GM18498 (cell line): ENCODE measurements around the gene SNAP47.
"Not testable (repeated sequence)": the region's sequence is repeated elsewhere in the genome, so short reads cannot be mapped to it uniquely, and the experiment has no call there.

Experiments
- ATAC-seq: cut with Tn5 transposase; IDR thresholded peaks from one replicate; pipeline ENCODE4 v1.9.1; 2021; ENCODE audit warnings: mild to moderate bottlenecking, moderate library complexity; ENCODE audit not compliant: unreplicated experiment

SNAP47 gene, protein sequence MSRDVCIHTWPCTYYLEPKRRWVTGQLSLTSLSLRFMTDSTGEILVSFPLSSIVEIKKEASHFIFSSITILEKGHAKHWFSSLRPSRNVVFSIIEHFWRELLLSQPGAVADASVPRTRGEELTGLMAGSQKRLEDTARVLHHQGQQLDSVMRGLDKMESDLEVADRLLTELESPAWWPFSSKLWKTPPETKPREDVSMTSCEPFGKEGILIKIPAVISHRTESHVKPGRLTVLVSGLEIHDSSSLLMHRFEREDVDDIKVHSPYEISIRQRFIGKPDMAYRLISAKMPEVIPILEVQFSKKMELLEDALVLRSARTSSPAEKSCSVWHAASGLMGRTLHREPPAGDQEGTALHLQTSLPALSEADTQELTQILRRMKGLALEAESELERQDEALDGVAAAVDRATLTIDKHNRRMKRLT

GRCh38 chr1:227734856-227735538, at the start of gene SNAP47, which contains the start of gene JMJD4:
Gene SNAP47 (plus strand): TSS chr1:227735435. CDS start chr1:227747737, 12,302 bp downstream.
Gene JMJD4 (minus strand): TSS chr1:227735302. CDS start chr1:227735273, 29 bp downstream.
- peak; percentile 95 for ATAC-seq

GRCh38 chr1:227685807-227686206, 49.4 kb upstream of the SNAP47 start:
- no peak for ATAC-seq

DNA sequence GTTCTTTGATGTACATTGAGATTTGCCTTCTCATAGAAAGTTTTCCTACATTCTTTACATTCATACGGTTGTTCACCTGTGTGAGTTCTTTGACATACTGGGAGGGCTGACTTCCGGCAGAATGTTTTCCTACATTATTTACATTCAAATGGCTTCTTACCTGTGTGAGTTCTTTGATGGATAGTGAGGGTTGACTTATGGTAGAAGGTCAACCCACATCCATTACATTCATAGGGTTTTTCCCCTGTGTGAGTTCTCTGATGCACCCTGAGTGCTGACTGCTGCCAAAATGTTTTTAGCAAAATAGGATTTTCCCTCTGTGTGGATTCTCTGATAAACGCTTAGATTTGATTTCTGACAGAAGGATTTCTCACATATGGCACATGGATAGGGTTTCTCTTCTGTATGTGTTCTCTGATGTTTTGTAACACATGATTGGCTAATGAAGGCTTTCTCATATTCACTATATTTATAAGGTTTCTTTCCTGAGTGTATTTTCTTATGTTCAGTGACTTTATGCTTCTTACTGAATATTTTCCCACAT, 37.8 kb upstream of the SNAP47 start:
- no peak for ATAC-seq

- not testable (repeated sequence) for ATAC-seq
Measured at GRCh38 chr1:227701631-227702030, 33.6 kb upstream of the SNAP47 start.

- ATAC-seq = no peak
Measured at GRCh38 chr1:227707846-227708245, 27.4 kb upstream of the SNAP47 start.

GRCh38 chr1:227709451-227709850, 25.8 kb upstream of the SNAP47 start:
- ATAC-seq = no peak

DNA sequence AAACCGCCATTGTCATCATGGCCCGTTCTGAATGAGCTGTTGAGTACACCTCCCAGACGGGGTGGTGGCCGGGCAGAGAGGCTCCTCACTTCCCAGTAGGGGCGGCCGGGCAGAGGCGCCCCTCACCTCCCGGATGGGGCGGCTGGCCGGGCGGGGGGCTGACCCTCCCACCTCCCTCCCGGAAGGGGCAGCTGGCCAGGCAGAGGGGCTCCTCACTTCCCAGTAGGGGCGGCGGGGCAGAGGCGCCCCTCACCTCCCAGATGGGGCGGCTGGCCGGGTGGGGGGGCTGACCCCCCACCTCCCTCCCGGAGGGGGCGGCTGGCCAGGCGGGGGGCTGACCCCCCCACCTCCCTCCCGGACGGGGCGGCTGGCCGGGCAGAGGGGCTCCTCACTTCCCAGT, 24.8 kb upstream of the SNAP47 start:
- not testable (repeated sequence) for ATAC-seq

GRCh38 chr1:227712648-227713047, 22.6 kb upstream of the SNAP47 start:
- peak; percentile 45 for ATAC-seq

DNA sequence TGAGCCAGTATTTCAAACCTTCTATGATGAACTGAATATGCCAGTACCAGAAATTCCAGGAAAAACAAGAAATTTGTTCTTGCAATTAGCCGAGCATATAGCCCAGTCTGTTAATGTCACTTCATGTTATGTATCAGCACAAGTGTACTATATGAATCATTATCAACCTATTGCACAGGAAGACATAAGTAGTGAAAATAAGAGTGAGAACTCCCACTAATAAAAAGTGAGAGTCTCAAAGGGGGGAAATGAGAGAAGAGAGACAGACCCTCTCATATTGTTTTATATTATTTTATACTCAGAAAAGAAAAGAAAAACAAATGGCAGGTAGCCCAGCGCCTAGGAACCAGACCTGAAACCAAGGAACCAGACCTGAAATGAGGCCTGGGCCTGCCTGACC, 16.3 kb upstream of the SNAP47 start:
- ATAC-seq = no peak

DNA sequence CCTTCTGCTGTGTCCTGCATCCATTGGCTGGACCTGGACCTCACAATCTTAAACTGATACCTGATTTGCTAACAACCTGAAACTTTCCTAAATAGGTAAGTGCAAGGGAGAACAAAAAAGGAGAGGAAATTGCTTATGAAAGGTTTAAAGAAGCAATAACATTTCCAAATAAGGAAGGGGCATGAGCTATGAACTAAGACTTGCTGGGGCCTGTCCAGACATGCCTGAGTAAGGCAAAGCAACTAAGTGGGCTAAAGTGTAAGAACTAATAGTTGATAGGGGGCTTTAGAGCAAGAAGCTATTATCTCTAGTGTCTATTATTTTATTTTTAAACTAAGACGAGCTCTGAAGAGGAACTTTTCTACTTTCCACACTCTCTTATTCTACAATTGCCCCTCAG, 11.8 kb upstream of the SNAP47 start:
- no peak for ATAC-seq

- ATAC-seq = no peak
Measured at GRCh38 chr1:227725046-227725445, 10.2 kb upstream of the SNAP47 start.

DNA sequence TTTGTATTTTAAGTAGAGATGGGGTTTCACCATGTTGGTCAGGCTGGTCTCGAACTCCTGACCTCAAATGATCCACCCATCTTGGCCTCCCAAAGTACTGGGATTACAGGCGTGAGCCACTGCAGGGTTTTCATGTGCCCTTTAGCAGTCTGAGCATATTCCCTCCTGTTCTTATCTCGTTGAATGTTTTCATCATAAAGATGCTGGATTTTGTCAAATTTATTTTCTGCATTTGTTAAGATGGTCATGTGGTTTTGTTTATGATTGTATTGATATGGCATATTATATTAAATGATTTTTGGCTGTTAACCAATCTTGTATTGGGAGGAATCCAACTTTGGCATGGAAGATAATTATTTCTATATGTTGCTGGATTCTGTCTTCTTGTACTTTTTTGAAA, 8.9 kb upstream of the SNAP47 start:
- no peak for ATAC-seq

DNA sequence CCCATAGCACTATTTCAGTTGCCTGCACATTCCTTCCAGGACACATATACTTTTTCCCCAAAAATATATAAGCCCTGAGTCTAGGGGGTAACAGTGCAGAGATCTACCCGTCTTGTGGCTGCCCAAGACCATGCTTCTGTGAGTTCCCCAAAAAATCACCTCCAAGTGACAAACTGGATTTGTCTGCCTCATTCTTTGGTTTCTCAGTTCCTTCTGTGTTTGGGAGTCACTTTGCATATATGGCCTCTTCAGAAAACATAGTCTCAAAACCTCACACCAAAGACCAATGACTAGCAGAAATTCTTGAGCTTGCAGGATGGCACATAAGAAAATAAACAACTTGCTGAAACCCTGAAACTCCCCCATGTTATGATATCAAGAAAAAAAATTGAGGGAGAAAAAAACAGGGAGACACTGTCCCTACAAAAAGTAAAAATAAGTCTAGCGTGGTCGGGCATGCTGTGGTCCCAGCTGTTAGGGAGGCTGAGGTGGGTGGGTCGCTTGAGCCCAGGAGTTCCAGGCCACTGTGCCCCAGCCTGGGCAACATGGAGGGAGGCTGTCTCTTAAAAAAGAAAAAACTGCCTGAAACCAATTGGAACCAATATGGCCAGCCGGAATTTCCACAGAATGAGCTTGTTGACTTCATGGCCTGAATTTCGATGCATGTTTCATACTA, 8.2 kb upstream of the SNAP47 start:
- no peak for ATAC-seq

- peak; percentile 48 for ATAC-seq
Measured at GRCh38 chr1:227728059-227728891, 7.0 kb upstream of the SNAP47 start.

GRCh38 chr1:227728892-227729143, 6.4 kb upstream of the SNAP47 start:
- no peak for ATAC-seq

DNA sequence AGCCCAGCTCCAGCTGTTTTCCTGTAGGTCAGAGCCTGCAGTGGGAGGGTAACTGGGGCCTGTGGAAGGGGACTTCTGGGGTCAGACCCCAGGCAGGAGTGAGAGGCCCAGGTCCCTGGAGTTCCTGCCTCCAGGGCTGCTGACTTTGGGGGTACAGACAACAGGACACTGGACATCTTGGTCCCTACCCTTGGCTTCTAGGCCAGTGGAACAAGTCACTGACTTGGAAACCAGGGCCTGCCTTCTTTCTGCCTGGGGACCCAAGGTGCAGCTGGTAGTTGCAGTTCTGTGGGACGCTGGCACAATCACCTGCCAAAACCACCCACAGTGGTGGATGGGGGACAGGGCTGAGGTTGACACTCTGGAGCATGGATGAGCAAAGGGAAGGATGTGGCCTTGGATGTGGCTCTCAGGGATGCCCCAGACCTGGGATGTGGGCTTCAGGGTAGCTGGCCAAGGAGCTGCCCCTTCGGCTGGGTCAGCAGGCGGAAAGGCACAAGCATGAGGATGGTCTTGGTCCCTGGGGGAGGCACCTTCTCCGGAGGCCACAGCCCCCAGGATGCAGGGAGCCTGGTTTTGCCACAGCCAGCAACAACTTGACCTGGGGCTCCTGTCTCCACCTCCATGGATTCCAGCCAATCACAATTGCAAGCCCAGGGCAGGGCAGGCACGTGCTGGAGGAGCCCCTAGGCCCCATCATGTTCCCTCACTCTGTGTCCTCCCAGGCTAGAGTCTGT, 5.9 kb upstream of the SNAP47 start:
- ATAC-seq = no peak

GRCh38 chr1:227729881-227730629, 5.2 kb upstream of the SNAP47 start:
- no peak for ATAC-seq

DNA sequence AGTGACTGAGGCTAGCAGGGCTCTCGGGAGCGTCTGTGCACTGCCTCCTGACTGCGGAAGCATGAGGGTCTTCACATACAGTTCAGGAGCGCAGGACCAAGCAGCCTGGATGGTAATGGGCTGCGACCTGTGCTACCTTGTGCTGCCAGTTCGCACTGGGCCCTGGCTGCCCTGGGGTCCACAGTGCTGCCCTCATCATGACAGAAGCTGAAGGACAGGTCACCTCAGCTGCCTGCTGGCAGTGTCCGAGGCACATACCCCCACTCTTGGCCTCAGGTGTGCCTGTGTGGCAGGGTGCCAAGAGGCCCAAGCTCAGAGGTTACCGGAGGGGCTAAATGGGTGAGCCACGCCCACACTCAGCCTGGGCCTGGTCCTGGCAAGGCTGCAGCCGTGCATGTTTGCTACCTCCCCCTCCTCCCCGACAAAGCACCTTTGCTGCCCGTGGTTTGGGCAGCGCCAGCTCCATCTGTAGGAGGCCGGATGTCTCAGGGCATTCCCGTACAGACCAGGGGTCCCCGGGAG, 4.5 kb upstream of the SNAP47 start:
- no peak for ATAC-seq

DNA sequence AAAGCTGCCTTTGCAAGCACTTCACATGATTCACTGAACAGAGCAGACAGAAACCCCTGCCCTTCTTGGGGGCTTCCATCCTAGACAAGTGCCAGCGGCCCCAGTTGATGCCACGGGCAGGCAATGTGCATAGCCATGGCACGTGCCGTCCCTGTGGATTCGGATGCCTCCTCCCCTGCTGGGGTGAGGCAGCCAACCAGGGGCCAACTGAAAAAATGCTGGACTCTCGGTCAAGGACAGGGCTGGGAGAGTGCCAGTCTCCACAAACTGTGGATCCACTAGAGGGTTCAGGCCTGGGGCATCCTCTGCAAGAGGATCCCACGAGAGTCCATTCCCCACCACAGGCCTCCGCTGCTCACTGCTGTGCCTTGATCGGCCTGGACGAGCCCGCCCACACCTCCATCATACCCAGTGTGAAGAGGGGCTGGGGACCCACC, 4.0 kb upstream of the SNAP47 start:
- no peak for ATAC-seq
